Prostate gland (tissue), 2 donors: Measurements from ENCODE around the gene CRABP2. TPM values are rescaled to one million over a fixed set of nuclear protein-coding genes. Genes with fewer than 3 reads are reported as not detected.

Experiments
- DNase-seq: peaks from one replicate; pipeline ENCODE4 v3.0.0-alpha.2; 2019; ENCODE audit warnings: low spot score
- H3K27ac ChIP-seq, 2 donors: fragments of 200-600 bp; sonication (generic); 2 replicates each; pipeline ENCODE4 v1.5.1; 2017 to 2019
- H3K27me3 ChIP-seq: fragments of 200-600 bp; sonication (generic); replicated peaks from 2 replicates; pipeline ENCODE4 v1.5.1; 2019; ENCODE audit not compliant: insufficient read depth
- H3K36me3 ChIP-seq, 2 donors: fragments of 200-600 bp; sonication (generic); 1 replicate in 1 of 2; 2 replicates in 1 of 2; pipeline versions ENCODE4 v1.5.1 to v1.8.1; 2017 to 2019
- H3K4me1 ChIP-seq: fragments of 200-600 bp; sonication (generic); replicated peaks from 2 replicates; pipeline ENCODE4 v1.5.1; 2019
- H3K4me3 ChIP-seq, 2 donors: fragments of 200-600 bp; sonication (generic); 2 replicates each; pipeline ENCODE4 v1.5.1; 2017 to 2019
- H3K9me3 ChIP-seq: fragments of 200-600 bp; sonication (generic); 2 replicates; pipeline ENCODE4 v1.5.1; 2017
- CTCF ChIP-seq, 4 experiments: fragments of 200-600 bp in 2 of 4; fragments of 450-650 bp in 2 of 4; sonication (generic) in 2 of 4; IDR thresholded peaks; 1 replicate in 3 of 4; 2 replicates in 1 of 4; pipeline ENCODE4 v1.5.1; 2016 to 2019; ENCODE audit warnings: antibody characterized with exemption in 4 of 4, mild to moderate bottlenecking in 2 of 4, moderate library complexity in 2 of 4
- POLR2A ChIP-seq: fragments of 450-650 bp; IDR thresholded peaks from one replicate; pipeline ENCODE4 v1.6.1; 2016; ENCODE audit warnings: antibody characterized with exemption, mild to moderate bottlenecking
- POLR2AphosphoS5 ChIP-seq: sonication (generic); formaldehyde crosslinking; IDR thresholded peaks from one replicate; pipeline ENCODE4 v1.6.1; 2017; ENCODE audit warnings: antibody characterized with exemption
- WGBS: methylation state at CpG from one replicate; pipeline ENCODE4 v1.1.5; 2018; 5-methylcytosine and 5-hydroxymethylcytosine counted together
- intact Hi-C: fragments of 100-400 bp; cut with DNase I; formaldehyde crosslinking; loops from one replicate; pipeline ENCODE4 v1.14.2; 2022
- total RNA-seq, 2 donors: library from RNA; depleted of rRNA; stranded (reverse); fragments of >200 nt; gene quantifications; one replicate each; pipeline ENCODE4 v1.1.0, GENCODE V29; 2016

Gene CRABP2
- total RNA-seq, 2 donors from 2014 or later = 27.3 to 30.8 TPM

GRCh38 chr1:156707417-156708217, 2.2 kb upstream of the CRABP2 start:
- H3K27ac ChIP-seq = peak overlapping the region in 1 of 2 donors; percentile 4
- H3K9me3 ChIP-seq = no peaks in the 10 kb centered on the region
- no peaks in the 10 kb centered on the region for H3K27me3 ChIP-seq
- no peak for DNase-seq
- peaks cover 12% of the 10 kb centered on the region for H3K4me1 ChIP-seq
- no peaks in the 10 kb centered on the region for H3K36me3 ChIP-seq
- WGBS = 63% methylated on average over 8 of the region's 8 CpGs
- H3K4me3 ChIP-seq = no peak overlapping the region
- intact Hi-C loops = no loop called here
- TF ChIP-seq CTCF (IDR thresholded peaks at IDR 0.05) (no peak), POLR2A (no peak), POLR2AphosphoS5 (no peak)

- Histone ChIP-seq H3K4me1 (peaks cover 12% of the 10 kb centered on the region), H3K9me3 (no peaks in the 10 kb centered on the region), H3K36me3 (no peaks in the 10 kb centered on the region), H3K27ac (peak overlapping the region; percentile 31 to 64), H3K27me3 (no peaks in the 10 kb centered on the region), H3K4me3 (peak overlapping the region; percentile 31 to 33)
- WGBS = 5% methylated on average over 29 of the region's 29 CpGs
- intact Hi-C loops = no loop called here
- TF ChIP-seq POLR2AphosphoS5 = no peak
- TF ChIP-seq CTCF (IDR thresholded peaks at IDR 0.05) = no peak
- TF ChIP-seq POLR2A = no peak
- DNase-seq = no peak
Measured at GRCh38 chr1:156706657-156707416, 1.5 kb upstream of the CRABP2 start.

- under 1% methylated on average over 39 of the region's 45 CpGs for WGBS
- intact Hi-C loops = no loop called here
- H3K9me3 ChIP-seq = no peaks in the 10 kb centered on the region
- peak; percentile 61 to 90 (median 74) for TF ChIP-seq CTCF (IDR thresholded peaks at IDR 0.05)
- TF ChIP-seq POLR2AphosphoS5 = no peak
- TF ChIP-seq POLR2A = peak; percentile 21
- DNase-seq = peak; percentile 57
- peak overlapping the region; percentile 31 to 33 for H3K4me3 ChIP-seq
- peaks cover 12% of the 10 kb centered on the region for H3K4me1 ChIP-seq
- H3K27me3 ChIP-seq = no peaks in the 10 kb centered on the region
- H3K27ac ChIP-seq = peak overlapping the region; percentile 31 to 64
- H3K36me3 ChIP-seq = no peaks in the 10 kb centered on the region
Measured at GRCh38 chr1:156705918-156706656, 704 bp upstream of the CRABP2 start.

DNA sequence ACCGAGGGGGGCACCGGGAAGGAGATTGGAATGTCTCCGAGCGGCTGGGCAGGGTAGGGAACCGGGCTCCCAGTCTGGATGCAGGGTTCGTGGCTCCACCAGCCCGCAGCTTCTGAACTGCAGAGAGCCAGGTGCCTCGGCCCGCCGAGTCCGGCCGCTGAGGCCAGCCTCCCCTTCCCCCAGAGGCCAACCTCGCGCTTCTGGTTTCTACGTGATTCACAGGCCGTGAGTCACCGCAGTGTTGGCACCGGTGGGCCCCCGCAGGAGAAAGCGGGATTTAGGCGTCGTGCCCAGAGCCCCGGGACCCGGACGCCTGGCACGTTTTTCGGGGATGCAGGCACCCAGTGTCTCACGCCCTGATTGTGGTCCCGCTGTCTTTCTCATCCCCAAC, 458 bp downstream of the CRABP2 start:
- Histone ChIP-seq H3K4me3 (peak overlapping the region; percentile 31 to 33), H3K27ac (no peak overlapping the region), H3K9me3 (no peaks in the 10 kb centered on the region), H3K4me1 (peaks cover 12% of the 10 kb centered on the region), H3K27me3 (no peaks in the 10 kb centered on the region), H3K36me3 (no peaks in the 10 kb centered on the region)
- under 1% methylated on average over 23 of the region's 29 CpGs for WGBS
- TF ChIP-seq POLR2AphosphoS5 (no peak), CTCF (IDR thresholded peaks at IDR 0.05) (no peak), POLR2A (peak; percentile 55)
- intact Hi-C loops = no loop called here
- DNase-seq = no peak
